ENCODE data around the gene OCIAD2.
A peak's percentile ranks its signal among the peaks of the same experiment; 100 is the strongest.
"Not testable (repeated sequence)": the region's sequence is repeated elsewhere in the genome, so short reads cannot be mapped to it uniquely, and the experiment has no call there.

Gene OCIAD2

DNA sequence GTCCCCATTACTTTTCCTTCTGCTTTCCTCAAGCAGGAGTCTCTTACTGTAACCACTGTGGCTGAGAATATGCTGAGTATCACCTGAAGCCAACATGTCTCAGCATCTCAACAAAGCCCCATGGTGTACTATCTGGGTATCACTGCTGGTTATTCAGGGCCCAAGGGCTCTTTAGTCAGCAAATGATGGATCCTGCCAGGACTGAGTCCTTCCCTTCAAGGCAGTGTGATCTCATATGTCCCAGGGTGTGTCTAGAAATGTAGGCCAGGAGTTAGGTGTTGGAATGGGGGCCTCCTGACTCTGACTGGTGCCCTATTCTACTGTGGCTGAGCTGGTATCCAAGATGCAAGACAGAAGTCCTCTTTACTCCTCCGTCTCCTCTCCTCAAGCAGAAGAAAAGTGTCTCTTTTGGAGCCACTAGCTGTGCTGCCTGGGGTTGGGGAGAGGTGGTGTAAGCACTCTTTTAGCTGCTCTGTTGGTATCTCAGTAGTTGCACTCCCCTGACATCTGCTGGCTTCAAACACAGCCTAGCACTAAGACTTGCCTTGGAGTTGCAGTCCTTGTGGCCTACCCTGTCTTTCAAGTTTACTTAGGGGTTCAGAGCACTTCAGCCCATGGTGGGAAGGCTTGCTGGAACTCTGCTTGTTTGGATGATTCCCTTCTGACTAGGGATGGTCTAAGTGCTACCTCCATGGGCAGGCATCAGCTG, 28.6 kb downstream of the OCIAD2 start:
- Histone ChIP-seq H3K4me1 (ENCODE audit: control insufficient read depth in 1 of 2, insufficient read depth in 2 of 2, low read length in 2 of 2) (no peaks in the 10 kb centered on the region), H2BK12ac (ENCODE audit: low read length) (no peak overlapping the region)

DNA sequence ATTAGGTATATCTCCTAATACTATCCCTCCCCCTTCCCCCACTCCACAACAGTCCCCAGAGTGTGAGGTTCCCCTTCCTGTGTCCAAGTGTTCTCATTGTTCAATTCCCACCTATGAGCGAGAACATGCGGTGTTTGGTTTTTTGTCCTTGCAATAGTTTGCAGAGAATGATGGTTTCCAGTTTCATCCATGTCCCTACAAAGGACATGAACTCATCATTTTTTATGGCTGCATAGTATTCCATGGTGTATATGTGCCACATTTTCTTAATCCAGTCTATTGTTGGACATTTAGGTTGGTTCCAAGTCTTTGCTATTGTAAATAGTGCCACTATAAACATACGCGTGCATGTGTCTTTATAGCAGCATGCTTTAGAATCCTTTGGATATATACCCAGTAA, 41.9 kb downstream of the OCIAD2 start:
- H3K4me3 ChIP-seq (ENCODE audit: low read depth, low read length); DNase-seq; H3K27me3 ChIP-seq (ENCODE audit: insufficient read depth, low read length); H3K79me2 ChIP-seq (ENCODE audit: control insufficient read depth, insufficient read depth, low read length, poor library complexity); H2AFZ ChIP-seq (ENCODE audit: insufficient read depth, low read length, poor library complexity); H4K12ac ChIP-seq (ENCODE audit: low read depth, low read length); H4K91ac ChIP-seq (ENCODE audit: low read depth, low read length); H3K9me3 ChIP-seq (ENCODE audit: insufficient read depth, low read depth, low read length); H3K4ac ChIP-seq (ENCODE audit: low read depth, low read length); H3K9ac ChIP-seq (ENCODE audit: low read length); H3K36me3 ChIP-seq (ENCODE audit: control insufficient read depth in 1 of 2, insufficient read depth in 2 of 2, low read length in 2 of 2); H4K8ac ChIP-seq (ENCODE audit: low read depth, low read length); H2AK5ac ChIP-seq (ENCODE audit: low read length); H3K27ac ChIP-seq (ENCODE audit: low read depth, low read length); H3K14ac ChIP-seq (ENCODE audit: low read length); H3K23ac ChIP-seq (ENCODE audit: low read length); H3K18ac ChIP-seq (ENCODE audit: low read length); H3K79me1 ChIP-seq (ENCODE audit: low read length); H2BK12ac ChIP-seq (ENCODE audit: low read length); H2BK5ac ChIP-seq (ENCODE audit: low read depth, low read length, poor library complexity); H3K4me1 ChIP-seq (ENCODE audit: control insufficient read depth in 1 of 2, insufficient read depth in 2 of 2, low read length in 2 of 2); H3K4me2 ChIP-seq (ENCODE audit: low read length); H2BK120ac ChIP-seq (ENCODE audit: insufficient read depth, low read length, poor library complexity): not testable (repeated sequence)
- WGBS (ENCODE audit: extremely low coverage, insufficient coverage, insufficient read length), result no CpG with 5 or more reads among the region's 4 CpGs

More for the DNA sequence above, 28.6 kb downstream of the OCIAD2 start:
- no peak overlapping the region for H3K18ac ChIP-seq (ENCODE audit: low read length)
- H3K27me3 ChIP-seq (ENCODE audit: insufficient read depth, low read length), result no peaks in the 10 kb centered on the region
- H2AFZ ChIP-seq (ENCODE audit: insufficient read depth, low read length, poor library complexity), result no peak overlapping the region
- H4K12ac ChIP-seq (ENCODE audit: low read depth, low read length), result no peak overlapping the region
- H3K27ac ChIP-seq (ENCODE audit: low read depth, low read length), result no peak overlapping the region
- H3K36me3 ChIP-seq (ENCODE audit: control insufficient read depth in 1 of 2, insufficient read depth in 2 of 2, low read length in 2 of 2), result no peaks in the 10 kb centered on the region
- H2BK5ac ChIP-seq (ENCODE audit: low read depth, low read length, poor library complexity), result no peak overlapping the region
- DNase-seq, result peak; percentile 17 to 38
- H3K79me2 ChIP-seq (ENCODE audit: control insufficient read depth, insufficient read depth, low read length, poor library complexity), result no peaks in the 10 kb centered on the region
- H3K9me3 ChIP-seq (ENCODE audit: insufficient read depth, low read depth, low read length), result no peaks in the 10 kb centered on the region
- no peak overlapping the region for H3K4me3 ChIP-seq (ENCODE audit: low read depth, low read length)
- H2AK5ac ChIP-seq (ENCODE audit: low read length), result no peak overlapping the region
- no CpG with 5 or more reads among the region's 1 CpG for WGBS (ENCODE audit: extremely low coverage, insufficient coverage, insufficient read length)
- peak overlapping the region; percentile 12 for H3K9ac ChIP-seq (ENCODE audit: low read length)
- H2BK120ac ChIP-seq (ENCODE audit: insufficient read depth, low read length, poor library complexity), result no peak overlapping the region
- no peak overlapping the region for H3K23ac ChIP-seq (ENCODE audit: low read length)
- H4K91ac ChIP-seq (ENCODE audit: low read depth, low read length), result no peak overlapping the region
- H4K8ac ChIP-seq (ENCODE audit: low read depth, low read length), result no peak overlapping the region
- H3K79me1 ChIP-seq (ENCODE audit: low read length), result no peaks in the 10 kb centered on the region
- no peak overlapping the region for H3K4ac ChIP-seq (ENCODE audit: low read depth, low read length)
- H3K4me2 ChIP-seq (ENCODE audit: low read length), result no peak overlapping the region
- H3K14ac ChIP-seq (ENCODE audit: low read length), result no peak overlapping the region

DNA sequence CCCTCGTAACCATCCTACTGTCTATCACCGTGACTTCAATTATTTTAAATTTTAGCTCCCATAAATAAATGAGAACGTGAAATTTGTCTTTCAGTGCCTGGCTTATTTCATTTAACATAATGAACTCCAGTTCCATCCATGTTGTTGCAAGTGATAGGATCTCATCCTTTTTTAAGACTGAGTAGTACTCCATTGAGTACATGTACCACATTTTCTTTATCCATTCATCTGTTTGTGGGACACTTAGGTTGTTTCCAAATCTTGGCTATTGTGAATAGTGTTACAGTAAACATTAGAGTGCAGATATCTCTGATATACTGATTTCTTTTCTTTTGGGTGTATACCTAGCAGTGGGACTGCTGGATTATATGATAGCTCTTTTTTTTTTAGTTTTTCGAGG, 42.8 kb downstream of the OCIAD2 start:
- Histone ChIP-seq H3K9ac (ENCODE audit: low read length) (no peak overlapping the region), H3K4me3 (ENCODE audit: low read depth, low read length) (no peak overlapping the region), H3K79me2 (ENCODE audit: control insufficient read depth, insufficient read depth, low read length, poor library complexity) (no peaks in the 10 kb centered on the region), H2AK5ac (ENCODE audit: low read length) (no peak overlapping the region), H3K36me3 (ENCODE audit: control insufficient read depth in 1 of 2, insufficient read depth in 2 of 2, low read length in 2 of 2) (peaks cover 2 to 3% of the 10 kb centered on the region in 2 experiments), H3K14ac (ENCODE audit: low read length) (no peak overlapping the region), H2BK120ac (ENCODE audit: insufficient read depth, low read length, poor library complexity) (no peak overlapping the region), H3K27ac (ENCODE audit: low read depth, low read length) (no peak overlapping the region), H3K4me1 (ENCODE audit: control insufficient read depth in 1 of 2, insufficient read depth in 2 of 2, low read length in 2 of 2) (no peaks in the 10 kb centered on the region), H2AFZ (ENCODE audit: insufficient read depth, low read length, poor library complexity) (no peak overlapping the region), H3K27me3 (ENCODE audit: insufficient read depth, low read length) (no peaks in the 10 kb centered on the region), H4K8ac (ENCODE audit: low read depth, low read length) (no peak overlapping the region), H2BK12ac (ENCODE audit: low read length) (no peak overlapping the region), H3K4me2 (ENCODE audit: low read length) (no peak overlapping the region), H4K12ac (ENCODE audit: low read depth, low read length) (no peak overlapping the region), H3K79me1 (ENCODE audit: low read length) (no peaks in the 10 kb centered on the region), H4K91ac (ENCODE audit: low read depth, low read length) (no peak overlapping the region), H3K4ac (ENCODE audit: low read depth, low read length) (no peak overlapping the region), H2BK5ac (ENCODE audit: low read depth, low read length, poor library complexity) (no peak overlapping the region), H3K23ac (ENCODE audit: low read length) (no peak overlapping the region), H3K9me3 (ENCODE audit: insufficient read depth, low read depth, low read length) (no peaks in the 10 kb centered on the region), H3K18ac (ENCODE audit: low read length) (no peak overlapping the region)
- no peak for DNase-seq
- no CpG with 5 or more reads among the region's 4 CpGs for WGBS (ENCODE audit: extremely low coverage, insufficient coverage, insufficient read length)

DNA sequence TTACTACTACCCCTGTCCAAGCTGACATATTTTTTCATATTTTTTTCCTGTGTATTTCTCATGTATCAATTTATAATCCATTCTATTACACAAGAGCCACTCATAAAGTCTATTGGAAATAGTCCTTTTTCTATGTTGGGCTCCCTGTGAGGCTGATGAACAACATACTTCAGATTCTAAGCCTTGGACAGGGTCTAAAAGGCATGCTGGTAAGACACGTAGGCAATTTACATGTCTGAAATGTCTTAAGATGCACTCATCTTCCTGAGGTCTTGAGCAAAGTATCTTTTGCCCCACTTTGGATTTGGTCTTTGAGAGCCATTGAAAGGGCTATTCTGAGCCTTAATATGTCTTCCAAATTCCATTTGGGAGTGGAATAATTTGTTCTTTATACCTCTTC, 43.9 kb downstream of the OCIAD2 start:
- DNase-seq, result peak; percentile 69 to 92
- H2BK12ac ChIP-seq (ENCODE audit: low read length), result no peak overlapping the region
- no peaks in the 10 kb centered on the region for H3K79me1 ChIP-seq (ENCODE audit: low read length)
- H3K9ac ChIP-seq (ENCODE audit: low read length), result no peak overlapping the region
- H4K12ac ChIP-seq (ENCODE audit: low read depth, low read length), result no peak overlapping the region
- no peak overlapping the region for H3K23ac ChIP-seq (ENCODE audit: low read length)
- no peak overlapping the region for H2AFZ ChIP-seq (ENCODE audit: insufficient read depth, low read length, poor library complexity)
- H3K27ac ChIP-seq (ENCODE audit: low read depth, low read length), result no peak overlapping the region
- H3K4me2 ChIP-seq (ENCODE audit: low read length), result no peak overlapping the region
- H2BK120ac ChIP-seq (ENCODE audit: insufficient read depth, low read length, poor library complexity), result no peak overlapping the region
- no peaks in the 10 kb centered on the region for H3K27me3 ChIP-seq (ENCODE audit: insufficient read depth, low read length)
- no peak overlapping the region for H3K4ac ChIP-seq (ENCODE audit: low read depth, low read length)
- no peak overlapping the region for H2AK5ac ChIP-seq (ENCODE audit: low read length)
- no peak overlapping the region for H3K4me3 ChIP-seq (ENCODE audit: low read depth, low read length)
- no peak overlapping the region for H2BK5ac ChIP-seq (ENCODE audit: low read depth, low read length, poor library complexity)
- H4K8ac ChIP-seq (ENCODE audit: low read depth, low read length), result no peak overlapping the region
- no peak overlapping the region for H4K91ac ChIP-seq (ENCODE audit: low read depth, low read length)
- no peaks in the 10 kb centered on the region for H3K9me3 ChIP-seq (ENCODE audit: insufficient read depth, low read depth, low read length)
- no CpG with 5 or more reads among the region's 1 CpG for WGBS (ENCODE audit: extremely low coverage, insufficient coverage, insufficient read length)
- no peaks in the 10 kb centered on the region for H3K4me1 ChIP-seq (ENCODE audit: control insufficient read depth in 1 of 2, insufficient read depth in 2 of 2, low read length in 2 of 2)
- H3K36me3 ChIP-seq (ENCODE audit: control insufficient read depth in 1 of 2, insufficient read depth in 2 of 2, low read length in 2 of 2), result peaks cover 9 to 10% of the 10 kb centered on the region in 2 experiments
- H3K18ac ChIP-seq (ENCODE audit: low read length), result no peak overlapping the region
- no peak overlapping the region for H3K14ac ChIP-seq (ENCODE audit: low read length)
- no peaks in the 10 kb centered on the region for H3K79me2 ChIP-seq (ENCODE audit: control insufficient read depth, insufficient read depth, low read length, poor library complexity)

Measured in trophoblast cell (in vitro differentiated cells and primary cell).